HuH-7.5 (cell line): Measurements from ENCODE around the gene NSFL1C.

Experiments
- DNase-seq: peaks from one replicate; pipeline ENCODE4 v3.0.0; 2011; ENCODE audit warnings: low spot score

The NSFL1C gene

DNA sequence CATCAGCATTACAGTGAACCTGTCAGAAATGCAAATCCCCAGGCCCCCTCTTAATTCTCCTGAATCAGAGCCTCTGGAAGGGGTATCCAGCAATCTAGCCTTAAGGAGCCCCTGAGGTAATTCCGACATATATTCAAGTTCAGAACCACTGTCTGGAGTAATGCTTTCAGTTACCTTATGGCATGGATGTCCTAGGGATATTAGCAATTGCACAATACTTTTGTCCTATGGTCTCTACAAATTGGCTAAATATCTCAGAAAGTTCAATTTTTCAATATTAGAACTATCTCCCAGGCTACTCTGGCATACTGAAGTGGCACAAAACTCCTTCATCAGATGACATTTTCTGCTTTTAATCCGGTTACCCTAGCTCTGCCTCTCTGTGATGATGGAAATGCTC lies 6.4 kb downstream of the NSFL1C start:
- no peak for DNase-seq

DNA sequence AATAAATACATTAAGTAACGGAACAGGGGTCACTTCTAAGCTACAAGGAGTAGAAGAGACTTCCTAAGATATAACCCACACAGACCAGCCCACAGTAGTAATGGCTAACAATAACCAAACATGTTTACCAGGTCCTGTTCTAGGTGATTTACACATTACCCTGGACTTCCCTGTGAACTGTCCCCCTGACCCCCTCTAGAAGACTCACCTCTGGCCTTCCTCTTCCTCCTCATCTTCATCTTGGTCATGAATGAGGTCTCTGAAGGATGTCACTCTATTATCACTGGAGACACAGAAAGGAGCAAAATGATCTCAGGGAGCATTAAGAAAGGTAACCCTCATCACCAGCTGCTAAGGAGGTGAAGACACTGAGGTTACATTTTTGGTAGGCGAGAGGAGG lies 8.7 kb downstream of the NSFL1C start:
- DNase-seq: no peak

DNA sequence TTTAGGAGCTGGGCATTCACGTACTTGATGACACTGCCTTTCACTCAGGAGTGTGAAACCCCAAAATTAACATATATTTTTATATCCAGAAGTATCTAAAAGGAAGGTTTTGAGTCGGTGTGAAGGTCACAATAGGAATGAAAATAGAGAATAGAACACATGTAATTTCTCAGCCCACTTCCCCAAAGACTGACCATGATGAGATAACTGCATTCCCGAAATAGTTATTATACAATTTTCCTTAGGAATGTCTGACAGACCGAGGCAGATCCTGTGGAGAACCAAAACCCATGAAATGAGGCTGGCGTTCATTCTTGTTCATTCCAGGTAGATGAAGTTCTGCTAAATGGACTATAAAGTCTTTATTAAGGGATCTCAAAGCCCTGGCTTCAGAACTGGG lies 10.3 kb downstream of the NSFL1C start:
- DNase-seq: no peak

DNA sequence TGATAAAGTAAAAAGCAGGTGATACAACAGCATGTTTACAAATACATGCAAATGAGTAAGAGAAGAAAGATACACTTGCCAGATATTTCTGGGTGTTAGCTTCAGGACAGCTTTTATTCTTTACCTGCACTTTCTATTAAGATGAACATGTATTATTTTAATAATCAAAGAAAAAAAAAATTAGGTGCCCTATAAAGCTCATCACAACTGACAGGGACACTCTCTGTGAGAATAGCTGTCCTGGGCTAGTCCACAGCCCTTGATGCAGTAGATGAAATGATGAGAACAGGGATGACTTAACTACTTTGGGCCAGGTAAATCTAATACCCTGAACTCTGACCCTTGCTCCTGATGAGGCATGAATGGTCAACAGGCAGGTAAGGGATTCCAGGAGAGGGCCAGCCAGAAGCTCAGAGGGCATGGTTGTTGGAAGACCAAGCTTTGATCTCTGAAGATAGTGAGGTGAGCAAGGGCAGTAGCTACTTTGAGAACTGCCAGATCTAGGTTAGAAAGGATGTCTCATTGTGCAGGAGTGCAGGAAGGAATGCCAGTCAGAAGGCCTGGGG lies 15.6 kb downstream of the NSFL1C start:
- DNase-seq: no peak

DNA sequence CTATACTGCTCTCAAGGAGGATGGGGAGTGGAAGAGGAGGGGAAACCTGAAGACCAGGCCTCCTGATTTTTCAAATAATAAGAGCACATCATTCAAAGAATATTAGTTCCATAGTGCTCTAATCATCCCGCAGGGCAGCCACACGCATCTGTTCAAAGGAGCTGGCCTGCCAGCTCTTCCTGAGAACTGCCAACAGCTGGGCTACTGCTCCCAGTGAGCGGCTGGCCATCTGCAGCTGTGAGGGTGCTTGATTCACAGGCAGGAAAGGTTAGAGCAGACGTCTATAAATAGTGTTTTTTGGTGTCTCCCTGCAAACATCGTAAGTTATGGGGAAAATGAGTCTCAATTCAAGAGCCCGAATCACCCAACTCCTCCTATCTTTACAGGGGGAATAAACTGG lies 17.3 kb downstream of the NSFL1C start:
- no peak for DNase-seq

DNA sequence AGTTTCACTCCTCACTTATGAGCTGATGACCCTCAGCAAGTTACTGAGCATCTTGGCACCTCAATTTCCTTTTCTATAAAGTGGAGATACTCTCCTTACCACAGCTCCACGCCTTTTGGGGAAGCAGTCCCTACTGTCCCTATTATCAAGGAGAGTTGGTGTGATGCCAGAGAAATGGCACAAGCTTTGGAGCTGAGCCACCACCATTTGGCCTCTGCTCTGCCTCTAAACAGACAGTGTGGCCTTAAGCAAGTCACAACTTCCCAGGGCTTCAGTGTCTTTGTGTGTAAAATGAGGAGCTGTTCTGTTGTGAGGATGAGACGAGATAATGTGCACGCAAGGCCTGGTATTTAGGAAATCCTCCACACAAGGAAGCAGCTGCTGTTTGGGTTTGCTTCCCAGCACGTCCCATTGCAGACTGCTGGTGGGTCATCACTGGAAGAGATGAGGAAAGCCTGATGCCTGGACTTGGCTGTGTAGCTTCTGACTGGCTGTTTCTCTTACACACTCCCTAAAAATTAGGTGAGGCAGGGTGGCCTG lies 18.5 kb downstream of the NSFL1C start:
- DNase-seq: no peak

DNA sequence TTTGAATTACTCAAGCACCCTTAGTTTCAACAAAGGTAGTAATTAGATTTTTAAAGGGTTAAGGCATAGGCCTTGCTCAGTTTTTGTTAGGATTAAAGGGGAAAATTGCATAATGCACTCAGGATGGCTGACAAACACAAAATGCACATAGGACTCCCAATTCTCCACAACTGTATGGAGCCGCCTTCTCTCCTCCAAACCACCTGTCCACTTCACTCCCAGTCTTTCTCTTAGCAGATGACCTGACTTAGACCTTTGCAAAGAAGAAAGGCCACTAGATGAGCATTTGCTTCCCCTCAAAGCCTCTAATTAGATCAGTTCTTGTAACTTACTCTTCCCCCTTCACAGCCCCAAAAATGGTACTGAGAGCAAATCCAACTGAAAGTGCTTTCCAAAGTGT lies 20.1 kb downstream of the NSFL1C start:
- no peak for DNase-seq

DNA sequence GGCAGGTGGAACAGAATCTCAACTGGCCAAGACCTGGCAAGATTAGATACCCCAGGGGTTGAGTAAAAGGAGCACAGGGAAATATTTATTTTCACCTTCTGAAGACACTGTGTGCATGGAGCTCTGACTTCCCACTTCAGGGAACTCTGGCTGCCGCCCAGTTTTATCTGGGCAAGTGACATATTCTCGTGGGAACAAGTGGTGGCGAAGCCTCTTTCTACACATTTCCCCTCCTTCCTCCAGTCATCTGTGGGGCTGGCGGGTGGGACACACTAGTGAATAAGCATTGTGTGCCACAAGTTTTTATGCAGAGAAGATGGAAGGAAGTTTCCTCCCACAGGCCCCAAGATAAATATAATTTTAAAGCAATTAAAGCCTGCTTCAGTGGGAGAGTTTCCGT lies 23.6 kb downstream of the NSFL1C start:
- no peak for DNase-seq

DNA sequence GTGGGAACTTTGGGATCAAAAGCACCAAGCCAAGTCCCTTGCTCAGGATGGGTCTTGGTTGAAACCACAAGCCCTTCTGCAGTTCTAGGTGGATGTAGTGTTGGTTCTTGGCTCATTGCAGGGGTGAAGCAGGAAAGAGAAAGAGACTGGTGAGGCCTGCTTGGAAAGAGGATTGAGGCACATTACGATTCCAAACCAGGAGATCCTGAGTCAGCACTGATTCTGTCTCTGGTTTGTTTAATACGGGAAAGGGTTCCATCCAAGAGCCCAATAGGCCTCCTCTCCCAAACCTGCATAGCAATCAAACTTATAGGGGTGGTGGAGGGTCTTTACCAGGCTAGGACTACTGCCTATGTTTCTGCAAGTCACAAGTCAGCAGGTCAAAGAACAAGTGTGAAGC lies 24.3 kb downstream of the NSFL1C start:
- DNase-seq: no peak

DNA sequence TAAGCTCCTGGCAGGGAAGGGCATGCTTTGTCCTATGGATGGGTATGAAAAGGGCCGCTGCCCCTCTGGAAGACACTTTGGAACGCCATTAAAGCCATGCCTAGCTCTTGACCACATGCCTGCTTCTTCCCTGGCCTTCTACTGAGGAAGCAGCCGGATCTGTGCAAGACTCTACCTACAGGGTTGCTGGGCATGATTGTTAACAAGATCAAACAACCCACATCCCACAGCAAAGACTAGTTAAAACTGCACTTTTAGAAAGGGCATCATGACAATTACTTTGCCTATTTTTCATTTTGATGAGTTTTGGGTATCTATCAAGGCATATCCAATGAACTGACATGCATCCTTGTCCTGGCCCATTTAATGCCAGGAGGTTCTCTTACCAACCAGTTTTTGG lies 25.5 kb downstream of the NSFL1C start:
- no peak for DNase-seq

DNA sequence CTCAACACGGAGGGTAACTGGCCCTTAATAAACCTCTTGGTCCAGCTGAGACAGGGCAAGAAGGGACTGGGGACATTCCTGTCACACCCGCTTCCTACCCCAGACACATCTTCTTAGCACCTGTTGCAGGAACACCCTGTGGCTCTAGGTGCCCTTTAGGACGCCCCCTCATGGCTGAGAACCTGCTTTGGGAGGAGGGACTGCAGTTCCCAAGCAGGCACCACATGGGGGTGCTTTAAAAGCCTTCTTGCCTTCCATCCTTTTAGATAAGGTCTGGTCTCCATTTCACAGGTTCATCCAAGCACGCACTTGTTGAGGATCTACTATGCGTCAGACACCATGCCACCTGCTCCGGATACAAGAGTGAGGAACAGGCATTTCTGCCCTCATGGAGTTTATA lies 26.6 kb downstream of the NSFL1C start:
- DNase-seq: no peak

DNA sequence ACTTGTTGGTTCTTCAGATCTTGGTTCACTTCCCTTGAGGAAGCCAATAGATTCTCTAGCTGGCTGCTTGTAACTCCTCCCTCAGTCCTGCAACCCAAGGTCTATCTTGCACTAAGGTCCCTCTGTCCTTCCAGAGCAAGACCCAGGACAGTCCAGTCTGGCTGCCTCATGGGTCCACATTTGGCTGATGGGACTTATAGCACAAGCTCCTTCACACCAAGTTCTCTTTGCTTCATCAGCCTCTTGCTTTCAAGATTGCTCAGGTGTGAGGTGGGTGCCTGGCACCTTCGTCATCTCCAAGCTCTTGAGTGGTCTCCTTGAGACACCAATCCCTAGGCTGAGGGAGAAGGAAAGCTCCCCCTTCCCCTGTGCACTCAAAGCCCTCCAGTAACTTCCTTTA lies 28.3 kb downstream of the NSFL1C start:
- DNase-seq: no peak

DNA sequence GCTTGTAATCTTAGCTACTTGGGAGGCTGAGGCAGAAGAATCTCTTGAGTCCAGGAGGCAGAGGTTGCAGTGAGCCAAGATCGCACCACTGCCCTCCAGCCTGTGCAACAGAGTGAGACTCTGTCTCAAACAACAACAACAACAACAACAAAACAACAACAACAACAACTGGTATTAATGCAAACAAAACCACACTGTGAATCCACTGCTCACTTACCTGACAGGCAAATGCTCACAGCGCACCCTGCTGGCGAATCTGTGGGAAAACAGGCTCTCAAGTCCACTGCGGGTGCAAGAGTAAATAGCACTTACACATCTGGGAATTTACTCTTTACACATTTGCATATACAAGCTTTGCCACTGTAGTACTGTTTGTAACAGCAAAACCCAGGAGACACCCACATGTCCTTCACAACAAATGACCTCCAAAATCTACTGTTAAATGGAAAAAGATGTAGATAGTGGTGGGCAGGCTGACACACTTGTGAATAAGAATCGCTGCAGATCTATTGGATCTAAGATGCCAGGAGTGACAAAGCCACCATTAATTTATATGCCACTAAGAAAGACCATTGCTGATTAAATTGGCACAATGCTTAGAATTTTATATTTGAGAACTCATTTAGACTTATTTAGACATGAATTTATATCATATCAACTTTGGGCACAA lies 29.3 kb downstream of the NSFL1C start:
- DNase-seq: peak; percentile 52

DNA sequence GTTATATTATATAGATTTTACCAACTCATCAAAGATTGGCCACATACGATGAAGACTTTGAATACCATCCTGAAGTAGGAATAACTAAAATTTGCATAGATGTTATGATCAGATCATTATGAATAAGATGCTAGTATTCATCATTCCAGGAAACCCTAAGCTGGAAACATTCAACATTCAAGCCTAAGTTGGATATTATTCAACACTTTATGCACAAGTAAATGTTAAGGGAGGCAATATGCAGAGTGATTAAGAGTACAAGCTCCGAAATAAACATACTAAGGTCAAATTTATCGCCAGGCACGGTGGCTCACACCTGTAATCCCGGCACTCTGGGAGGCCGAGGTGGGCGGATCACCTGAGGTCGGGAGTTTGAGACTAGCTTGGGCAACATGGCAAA lies 30.4 kb downstream of the NSFL1C start:
- no peak for DNase-seq

DNA sequence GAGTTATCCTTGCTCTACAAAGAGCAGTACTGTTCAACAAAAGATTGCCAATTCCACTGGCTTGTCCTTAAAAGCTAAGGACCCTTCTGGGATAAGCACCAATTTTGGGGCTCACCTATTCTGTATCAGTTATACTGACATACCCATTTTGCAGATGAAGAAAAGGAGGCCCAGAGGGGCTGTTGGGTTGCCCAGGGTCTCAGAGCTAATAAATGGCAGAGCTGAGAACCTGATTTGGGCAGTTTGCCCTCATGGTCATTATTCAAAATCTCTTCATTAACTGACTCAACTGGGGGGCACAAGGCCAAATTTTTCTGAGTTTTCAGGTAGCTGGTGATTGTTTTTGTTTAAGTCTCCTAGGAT lies 31.3 kb downstream of the NSFL1C start:
- DNase-seq: no peak

DNA sequence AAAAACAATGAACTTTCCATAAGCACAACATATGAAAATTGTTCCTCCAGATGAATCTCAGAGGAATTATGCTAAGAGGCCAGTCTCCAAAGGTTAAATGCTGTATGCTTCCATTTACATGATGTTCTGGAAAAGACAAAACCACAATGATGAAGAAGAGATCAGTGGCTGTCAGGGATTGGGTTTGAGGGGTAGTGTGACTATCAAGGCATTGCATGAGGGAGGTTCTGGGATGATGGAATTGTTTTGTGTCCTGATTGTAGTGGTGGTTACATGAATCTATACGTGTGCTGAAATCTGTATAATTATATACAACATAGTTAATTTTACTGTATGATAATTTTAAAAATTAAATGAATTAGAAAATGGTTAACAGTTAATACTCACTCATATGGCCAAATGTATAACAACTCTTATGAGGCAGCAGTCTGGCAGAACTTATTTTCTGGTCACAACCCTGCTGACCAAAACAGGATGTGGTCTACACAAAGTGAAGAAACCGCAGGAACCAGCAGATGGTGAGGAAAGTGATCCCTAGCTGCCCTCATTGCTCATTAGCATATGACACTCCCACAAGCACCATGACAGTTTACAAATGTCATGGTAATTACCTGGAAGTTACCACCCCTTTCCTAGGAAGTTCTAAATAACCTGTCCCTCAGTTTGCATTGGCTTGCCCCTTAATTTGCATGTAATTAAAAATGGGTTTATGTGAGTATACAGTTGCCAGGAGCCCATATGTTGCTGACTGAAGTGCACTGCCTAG lies 31.9 kb downstream of the NSFL1C start:
- no peak for DNase-seq

DNA sequence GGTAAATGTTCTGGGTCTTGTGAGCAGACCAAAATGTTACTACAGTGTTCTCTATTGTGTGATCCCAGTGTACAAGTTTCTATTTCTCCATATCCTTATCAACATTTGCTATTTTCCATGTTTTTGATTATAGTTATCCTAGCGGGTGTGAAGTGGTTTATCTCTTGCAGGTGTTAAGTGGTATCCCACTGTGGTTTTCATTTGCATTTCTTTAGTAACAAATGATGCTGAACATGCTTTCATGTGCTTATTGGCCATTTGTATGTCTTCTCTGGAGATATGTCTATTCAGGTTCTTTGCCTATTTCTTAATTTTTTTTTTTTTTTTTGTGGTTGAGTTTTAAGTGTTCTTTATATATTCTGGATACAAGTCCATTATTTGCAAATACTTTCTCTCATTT lies 35.5 kb downstream of the NSFL1C start:
- DNase-seq: no peak

DNA sequence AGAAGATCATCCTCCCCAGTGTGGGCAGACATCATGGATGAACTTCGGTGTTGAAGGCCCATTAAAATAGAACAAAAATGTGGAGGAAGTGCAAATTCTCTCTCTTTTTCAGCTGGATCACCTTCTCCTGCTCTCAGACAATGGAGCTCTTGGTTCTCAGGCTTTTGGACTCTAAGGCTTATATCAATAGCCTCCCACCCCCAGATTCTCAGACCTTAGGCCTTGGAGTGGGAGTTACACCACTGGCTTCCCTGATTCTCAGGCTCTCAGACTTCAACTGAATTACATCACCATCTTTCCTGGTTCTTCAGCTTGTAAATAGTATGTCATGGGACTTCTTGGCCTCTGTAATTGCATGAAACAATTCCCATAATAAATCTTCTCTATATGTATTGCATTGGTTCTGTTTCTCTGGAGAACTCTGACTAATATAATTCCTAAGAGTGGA lies 36.6 kb downstream of the NSFL1C start:
- no peak for DNase-seq

DNA sequence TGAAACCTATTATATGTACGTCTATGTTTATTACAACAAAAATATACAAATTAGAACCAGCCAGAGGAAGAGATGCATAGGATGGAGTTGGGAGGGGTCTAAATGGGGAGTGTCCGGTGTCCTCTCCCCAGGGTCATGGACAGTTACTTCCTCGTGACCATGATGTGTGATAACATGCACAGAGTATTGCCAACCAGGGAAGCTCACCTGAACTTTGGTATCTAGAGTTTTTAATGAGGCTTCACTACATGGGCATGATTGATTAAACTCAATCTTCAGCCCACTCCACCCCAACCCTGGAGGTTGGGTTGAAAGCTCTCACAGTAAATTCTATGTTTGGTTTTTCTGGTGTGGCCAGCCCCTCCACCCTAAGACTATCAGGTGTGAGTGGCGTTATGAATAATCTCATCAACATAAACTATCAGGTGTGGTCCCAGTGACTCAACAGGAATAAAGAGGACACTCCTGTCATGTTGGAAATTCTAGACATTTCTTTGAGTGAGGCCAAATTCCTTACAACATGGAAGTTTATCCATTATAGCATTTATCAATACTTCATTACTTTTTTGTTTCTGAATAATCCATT lies 37.4 kb downstream of the NSFL1C start:
- DNase-seq: no peak

DNA sequence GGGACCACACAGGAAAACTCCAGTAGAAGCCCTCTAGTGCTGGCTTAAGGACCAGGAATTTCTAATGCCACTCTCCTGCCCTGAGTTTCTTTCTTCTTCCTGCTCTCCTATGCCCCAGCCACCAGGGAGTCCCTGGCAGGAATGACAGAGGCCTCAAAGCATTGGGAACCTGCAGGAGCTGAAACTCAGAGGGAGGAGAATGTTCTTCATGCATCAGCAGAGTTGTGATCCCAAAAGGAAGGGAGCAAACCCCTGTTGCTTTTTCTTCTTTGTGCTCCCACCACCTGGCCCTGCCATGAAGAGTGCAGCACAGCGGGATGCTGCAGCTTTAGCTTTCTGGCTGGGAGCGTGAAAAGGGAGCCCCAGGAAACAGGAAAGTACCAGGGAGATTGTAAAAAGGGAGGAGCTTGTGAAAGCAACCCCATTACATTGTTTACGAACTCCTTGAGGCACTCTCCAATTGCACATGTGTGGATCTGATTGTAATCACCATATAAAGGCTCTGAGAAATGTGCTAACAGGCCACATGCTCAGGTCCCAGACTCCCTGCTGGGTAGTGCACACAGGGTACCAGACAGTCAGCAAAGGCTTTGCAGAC lies 39.1 kb downstream of the NSFL1C start:
- DNase-seq: no peak

DNA sequence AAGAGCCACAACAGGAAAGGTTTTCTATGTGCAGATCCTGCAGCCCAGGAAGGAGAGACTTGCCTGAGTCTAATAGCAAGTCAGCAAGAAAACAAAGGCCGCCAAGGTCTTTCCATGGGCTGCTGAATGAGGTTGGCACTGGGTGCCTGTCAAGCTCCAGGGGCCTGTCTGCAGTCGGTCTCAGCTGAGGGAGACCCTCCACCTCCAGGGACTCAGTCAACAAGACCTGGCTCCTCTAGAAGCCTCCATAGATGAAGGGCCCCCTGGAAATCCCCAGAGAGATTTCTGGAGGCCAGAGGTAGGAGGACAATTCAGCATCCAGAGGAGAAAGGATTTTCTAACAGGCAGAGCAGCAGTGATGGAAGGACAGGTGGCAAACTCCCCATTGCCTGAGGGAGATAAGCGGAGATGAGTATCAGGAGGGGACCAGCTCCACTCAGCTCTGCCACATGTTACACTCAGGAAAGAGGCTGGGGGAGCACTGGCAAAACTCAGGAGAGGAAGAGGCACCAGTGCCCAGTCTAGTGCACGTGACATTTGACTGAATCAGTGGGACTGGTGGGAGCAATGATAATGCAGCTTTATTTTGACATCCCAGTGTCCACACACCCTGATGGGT lies 40.3 kb downstream of the NSFL1C start:
- no peak for DNase-seq

DNA sequence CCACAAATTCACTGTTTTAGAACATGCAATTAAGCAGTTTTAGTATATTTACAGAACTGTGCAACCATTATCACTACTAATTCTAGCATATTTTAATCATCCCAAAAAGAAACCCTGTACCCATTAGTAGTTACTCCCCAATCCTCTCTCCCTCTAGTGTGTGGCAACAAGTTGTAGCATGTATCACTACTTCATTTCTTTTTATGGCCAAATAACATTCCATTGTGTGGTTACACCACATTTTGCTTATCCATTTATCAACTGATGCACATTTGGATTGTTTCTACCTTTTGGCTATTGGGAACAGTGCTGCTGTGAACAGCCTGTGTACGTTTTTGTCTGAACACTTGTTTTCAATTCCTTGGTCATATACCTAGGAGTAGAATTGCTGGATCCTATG lies 42.3 kb downstream of the NSFL1C start:
- no peak for DNase-seq
